ENCODE results near the gene ENO2.

The ENO2 gene

GRCh38 chr12:6896846-6897435 lies 17.4 kb upstream of the ENO2 start:
- TF ChIP-seq EZH2phosphoT487 (IDR thresholded peaks at IDR 0.05; ENCODE audit: low read length) (no peak), CTCF (IDR thresholded peaks at IDR 0.05; ENCODE audit: low read length) (no peak), EZH2 (optimal IDR thresholded peaks at IDR 0.05; ENCODE audit: low read depth, low read length) (no peak)
- no peaks in the 10 kb centered on the region for H4K20me1 ChIP-seq (ENCODE audit: insufficient read depth, low read length)
- 0 out of 2 replicates have a peak, but pooled peaks cover under 1% of the 10 kb centered on the region for H3K4me1 ChIP-seq (ENCODE audit: low read length)
- no peak overlapping the region for H2AFZ ChIP-seq (ENCODE audit: low read length)
- H3K9me3 ChIP-seq (replicated peaks; ENCODE audit: insufficient read depth, low read length) = no peaks in the 10 kb centered on the region
- H3K4me2 ChIP-seq (ENCODE audit: low read depth, low read length) = no peak overlapping the region
- no peaks in the 10 kb centered on the region for H3K79me2 ChIP-seq (ENCODE audit: low read length)
- H3F3A ChIP-seq (ENCODE audit: insufficient read depth, low read length) = no peaks in the 10 kb centered on the region
- H3K36me3 ChIP-seq (replicated peaks; ENCODE audit: insufficient read depth, low read length) = no peaks in the 10 kb centered on the region
- H3K9ac ChIP-seq (ENCODE audit: low read length) = no peak overlapping the region
- no peaks in the 10 kb centered on the region for H3K9me2 ChIP-seq (replicated peaks; ENCODE audit: insufficient read depth, low read length)
- no peak overlapping the region for H3K4me3 ChIP-seq (ENCODE audit: low read length)
- no peak for DNase-seq
- H3K27ac ChIP-seq (ENCODE audit: low read length) = no peak overlapping the region
- H3K27me3 ChIP-seq (replicated peaks; ENCODE audit: insufficient read depth, low read length) = no peaks in the 10 kb centered on the region

GRCh38 chr12:6899427-6899826 lies 15.0 kb upstream of the ENO2 start:
- no peaks in the 10 kb centered on the region for H3F3A ChIP-seq (ENCODE audit: insufficient read depth, low read length)
- no peaks in the 10 kb centered on the region for H3K36me3 ChIP-seq (replicated peaks; ENCODE audit: insufficient read depth, low read length)
- peaks cover 10% of the 10 kb centered on the region for H3K4me1 ChIP-seq (ENCODE audit: low read length)
- no peaks in the 10 kb centered on the region for H3K9me3 ChIP-seq (replicated peaks; ENCODE audit: insufficient read depth, low read length)
- TF ChIP-seq CTCF (IDR thresholded peaks at IDR 0.05; ENCODE audit: low read length) = no peak
- no peak for TF ChIP-seq EZH2 (optimal IDR thresholded peaks at IDR 0.05; ENCODE audit: low read depth, low read length)
- no peak for TF ChIP-seq EZH2phosphoT487 (IDR thresholded peaks at IDR 0.05; ENCODE audit: low read length)
- H3K79me2 ChIP-seq (ENCODE audit: low read length) = no peaks in the 10 kb centered on the region
- H3K9me2 ChIP-seq (replicated peaks; ENCODE audit: insufficient read depth, low read length) = no peaks in the 10 kb centered on the region
- H3K27ac ChIP-seq (ENCODE audit: low read length) = no peak overlapping the region
- no peak overlapping the region for H3K9ac ChIP-seq (ENCODE audit: low read length)
- H3K4me3 ChIP-seq (ENCODE audit: low read length) = no peak overlapping the region
- H3K27me3 ChIP-seq (replicated peaks; ENCODE audit: insufficient read depth, low read length) = no peaks in the 10 kb centered on the region
- H4K20me1 ChIP-seq (ENCODE audit: insufficient read depth, low read length) = no peaks in the 10 kb centered on the region
- no peak overlapping the region for H2AFZ ChIP-seq (ENCODE audit: low read length)
- no peak for DNase-seq
- H3K4me2 ChIP-seq (ENCODE audit: low read depth, low read length) = no peak overlapping the region

GRCh38 chr12:6899837-6900519 lies 14.4 kb upstream of the ENO2 start:
- Histone ChIP-seq H3K4me3 (ENCODE audit: low read length) (no peak overlapping the region), H3K27ac (ENCODE audit: low read length) (no peak overlapping the region), H3K9ac (ENCODE audit: low read length) (no peak overlapping the region), H3F3A (ENCODE audit: insufficient read depth, low read length) (no peaks in the 10 kb centered on the region), H3K36me3 (replicated peaks; ENCODE audit: insufficient read depth, low read length) (no peaks in the 10 kb centered on the region), H3K27me3 (replicated peaks; ENCODE audit: insufficient read depth, low read length) (no peaks in the 10 kb centered on the region), H4K20me1 (ENCODE audit: insufficient read depth, low read length) (no peaks in the 10 kb centered on the region), H2AFZ (ENCODE audit: low read length) (no peak overlapping the region), H3K4me1 (ENCODE audit: low read length) (peaks cover 11% of the 10 kb centered on the region), H3K9me3 (replicated peaks; ENCODE audit: insufficient read depth, low read length) (no peaks in the 10 kb centered on the region), H3K79me2 (ENCODE audit: low read length) (no peaks in the 10 kb centered on the region), H3K9me2 (replicated peaks; ENCODE audit: insufficient read depth, low read length) (no peaks in the 10 kb centered on the region), H3K4me2 (ENCODE audit: low read depth, low read length) (no peak overlapping the region)
- DNase-seq = no peak
- TF ChIP-seq CTCF (IDR thresholded peaks at IDR 0.05; ENCODE audit: low read length) (no peak), EZH2phosphoT487 (IDR thresholded peaks at IDR 0.05; ENCODE audit: low read length) (no peak), EZH2 (optimal IDR thresholded peaks at IDR 0.05; ENCODE audit: low read depth, low read length) (no peak)

Measured in MM.1S (cell line).